CD4-positive, alpha-beta memory T cell (primary cell): ENCODE results near the gene GAS7. TPM values are rescaled to one million over a fixed set of nuclear protein-coding genes. Genes with fewer than 3 reads are reported as not detected.

Source experiments
- CTCF ChIA-PET: fragments of 350-600 bp; sonication (Branson Sonifier 250); formaldehyde crosslinking; loops from one replicate; lab custom pipeline; 2021; ENCODE audit warnings: inconsistent platforms; ENCODE audit not compliant: partially characterized antibody; lab: Charles Lee
- POLR2A ChIA-PET: fragments of 350-600 bp; sonication (Branson Sonifier 250); formaldehyde crosslinking; loops from one replicate; lab custom pipeline; 2021; ENCODE audit not compliant: partially characterized antibody; lab: Charles Lee
- DNase-seq, 5 donors: peaks; one replicate each; pipeline versions ENCODE4 v3.0.0 to v3.0.0-alpha.2; 2020 to 2022; ENCODE audit warnings: mixed read lengths in 1 of 5
- H3K27ac ChIP-seq: one replicate; pipeline ENCODE4 v1.7.0; 2013; ENCODE audit warnings: low read depth, low read length
- H3K27me3 ChIP-seq: 2 replicates; pipeline ENCODE4 v1.7.0; 2013; ENCODE audit warnings: mild to moderate bottlenecking, low read length, moderate library complexity; ENCODE audit not compliant: insufficient read depth
- H3K36me3 ChIP-seq: 2 replicates; pipeline ENCODE4 v1.7.0; 2013; ENCODE audit warnings: mild to moderate bottlenecking, low read length, moderate library complexity; ENCODE audit not compliant: insufficient read depth
- H3K4me1 ChIP-seq: 2 replicates; pipeline ENCODE4 v1.7.0; 2013; ENCODE audit warnings: mild to moderate bottlenecking, low read length, moderate library complexity; ENCODE audit not compliant: insufficient read depth
- H3K4me3 ChIP-seq, 2 donors: one replicate each; pipeline ENCODE4 v1.7.0; 2013; ENCODE audit warnings: low read length in 2 of 2, mild to moderate bottlenecking in 1 of 2
- H3K9me3 ChIP-seq, 2 donors: one replicate each; pipeline ENCODE4 v1.7.0; 2013; ENCODE audit warnings: low read length in 2 of 2, control low read depth in 1 of 2; ENCODE audit not compliant: control insufficient read depth in 1 of 2
- H3K27ac Mint-ChIP-seq, 7 donors: one replicate each; pipeline ENCODE4 v1.8.0; 2020 to 2021; ENCODE audit warnings: mixed read lengths in 7 of 7, mild to moderate bottlenecking in 6 of 7, inconsistent platforms in 3 of 7, moderate library complexity in 3 of 7
- H3K27me3 Mint-ChIP-seq, 2 donors: one replicate each; pipeline ENCODE4 v1.8.0; 2020 to 2021; ENCODE audit warnings: mixed read lengths in 2 of 2
- H3K36me3 Mint-ChIP-seq, 2 donors: one replicate each; pipeline ENCODE4 v1.8.0; 2020 to 2021; ENCODE audit warnings: mixed read lengths in 2 of 2, inconsistent platforms in 1 of 2, mild to moderate bottlenecking in 1 of 2
- H3K4me1 Mint-ChIP-seq, 4 donors: one replicate each; pipeline ENCODE4 v1.8.0; 2020 to 2021; ENCODE audit warnings: mixed read lengths in 4 of 4, mild to moderate bottlenecking in 1 of 4
- H3K4me3 Mint-ChIP-seq, 8 donors: one replicate each; pipeline ENCODE4 v1.8.0; 2020 to 2021; ENCODE audit warnings: mixed read lengths in 8 of 8, mild to moderate bottlenecking in 7 of 8, moderate library complexity in 6 of 8, inconsistent platforms in 3 of 8
- H3K9me3 Mint-ChIP-seq, 8 donors: one replicate each; pipeline ENCODE4 v1.8.0; 2020 to 2021; ENCODE audit warnings: mixed read lengths in 8 of 8, mild to moderate bottlenecking in 5 of 8, inconsistent platforms in 3 of 8, moderate library complexity in 1 of 8
- intact Hi-C: fragments of 100-400 bp; cut with micrococcal nuclease; formaldehyde crosslinking; loops from one replicate; pipeline ENCODE4 v1.15.1; 2023
- polyA plus RNA-seq, 2 donors: library from polyadenylated mRNA; unstranded; fragments of 300-500 nt; fragmentation: Illumina TruSeq; gene quantifications; one replicate each; pipeline ENCODE4 v1.2.3, GENCODE V29; 2021
- total RNA-seq, 2 experiments: library from RNA; stranded (reverse); gene quantifications; one replicate each; pipeline ENCODE4 v1.2.3, GENCODE V29; 2021

The GAS7 gene
- total and polyA plus RNA-seq, 4 experiments from 2014 or later: 0.42 to 5.2 (median 3.0) TPM

GRCh38 chr17:10116753-10117420, 81.5 kb downstream of the GAS7 start:
- DNase-seq: no peak
- ChIA-PET POLR2A (no interaction called here), CTCF (no interaction called here)
- H3K4me3 Mint-ChIP-seq: peak overlapping the region in 2 of 8 donors; percentile 49 to 62
- Histone ChIP-seq H3K4me1 (peaks cover 47% of the 10 kb centered on the region), H3K36me3 (no peaks in the 10 kb centered on the region), H3K27me3 (no peaks in the 10 kb centered on the region), H3K4me3 (no peak overlapping the region), H3K27ac (no peak overlapping the region), H3K9me3 (no peaks in the 10 kb centered on the region)
- intact Hi-C loops: no loop called here
- peaks cover 6 to 9% of the 10 kb centered on the region in 2 donors for H3K27me3 Mint-ChIP-seq
- no peaks in the 10 kb centered on the region for H3K36me3 Mint-ChIP-seq
- H3K4me1 Mint-ChIP-seq: peaks cover 26 to 84% (median 63%) of the 10 kb centered on the region in 4 donors
- H3K27ac Mint-ChIP-seq: peak overlapping the region in 6 of 7 donors; percentile 58 to 87 (median 70)
- no peaks in the 10 kb centered on the region for H3K9me3 Mint-ChIP-seq

GRCh38 chr17:10116267-10116666, 82.1 kb downstream of the GAS7 start:
- peak overlapping the region in 1 of 8 donors; percentile 62 for H3K4me3 Mint-ChIP-seq
- no peak overlapping the region for H3K27ac ChIP-seq
- H3K36me3 ChIP-seq: no peaks in the 10 kb centered on the region
- DNase-seq: no peak
- intact Hi-C loops: no loop called here
- CTCF ChIA-PET: no interaction called here
- no peaks in the 10 kb centered on the region for H3K27me3 ChIP-seq
- no peaks in the 10 kb centered on the region for H3K9me3 ChIP-seq
- peaks cover 40% of the 10 kb centered on the region for H3K4me1 ChIP-seq
- POLR2A ChIA-PET: no interaction called here
- H3K27me3 Mint-ChIP-seq: peaks cover 6 to 9% of the 10 kb centered on the region in 2 donors
- no peaks in the 10 kb centered on the region for H3K9me3 Mint-ChIP-seq
- H3K4me3 ChIP-seq: no peak overlapping the region
- peak overlapping the region in 3 of 7 donors; percentile 55 to 87 (median 68) for H3K27ac Mint-ChIP-seq
- no peaks in the 10 kb centered on the region for H3K36me3 Mint-ChIP-seq
- peaks cover 22 to 82% (median 56%) of the 10 kb centered on the region in 4 donors for H3K4me1 Mint-ChIP-seq

GRCh38 chr17:10115536-10115932, 82.9 kb downstream of the GAS7 start:
- Mint-ChIP-seq H3K9me3 (no peaks in the 10 kb centered on the region), H3K36me3 (no peaks in the 10 kb centered on the region), H3K27me3 (peaks cover 6 to 8% of the 10 kb centered on the region in 2 donors), H3K4me1 (peaks cover 21 to 75% (median 53%) of the 10 kb centered on the region in 4 donors), H3K27ac (peak overlapping the region; percentile 48 to 96 (median 89)), H3K4me3 (peak overlapping the region in 6 of 8 donors; percentile 32 to 68 (median 51))
- ChIA-PET CTCF (no interaction called here), POLR2A (interaction anchor here (1.6 kb wide), 1 partner anchor 111 kb away, joined by 5 read pairs; no protein-coding TSS in a partner anchor)
- intact Hi-C loops: no loop called here
- Histone ChIP-seq H3K36me3 (no peaks in the 10 kb centered on the region), H3K27ac (peak overlapping the region; percentile 61), H3K4me1 (peaks cover 40% of the 10 kb centered on the region), H3K4me3 (no peak overlapping the region), H3K27me3 (no peaks in the 10 kb centered on the region), H3K9me3 (no peaks in the 10 kb centered on the region)
- DNase-seq: no peak

DNA sequence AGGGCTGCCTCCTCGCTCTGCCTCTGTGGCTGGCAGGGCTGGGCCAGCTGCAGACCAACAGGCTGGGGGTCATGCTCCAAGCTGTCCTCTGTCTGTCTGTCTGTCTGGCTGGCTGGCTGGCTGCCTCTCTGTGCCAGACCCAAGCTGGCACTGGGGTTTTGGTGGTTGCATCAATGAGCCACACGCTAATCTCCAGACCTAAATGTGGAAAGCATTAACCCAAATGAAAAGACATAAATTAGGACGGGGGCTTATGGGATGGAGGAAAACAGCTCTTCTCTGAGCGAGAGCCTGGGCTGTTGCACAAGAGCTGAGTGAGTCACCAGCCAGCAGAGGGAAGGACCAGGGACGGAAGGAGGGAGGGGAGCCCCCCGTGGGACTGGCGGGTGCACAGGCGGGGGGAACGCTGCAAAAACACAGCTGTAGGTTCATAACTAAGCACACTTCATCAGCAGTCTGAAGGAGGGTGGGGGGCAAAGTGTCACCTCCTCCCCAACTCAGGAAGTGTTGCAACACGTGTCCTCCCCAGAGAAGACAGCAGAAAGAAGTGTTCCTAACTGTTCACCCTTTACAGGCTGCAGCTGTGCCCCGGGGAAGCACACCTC, 83.4 kb downstream of the GAS7 start:
- Histone ChIP-seq H3K36me3 (no peaks in the 10 kb centered on the region), H3K27ac (peak overlapping the region; percentile 61), H3K4me1 (peaks cover 40% of the 10 kb centered on the region), H3K9me3 (no peaks in the 10 kb centered on the region), H3K4me3 (no peak overlapping the region), H3K27me3 (no peaks in the 10 kb centered on the region)
- ChIA-PET CTCF (no interaction called here), POLR2A (interaction anchor here (1.6 kb wide), 1 partner anchor 112 kb away, joined by 5 read pairs; no protein-coding TSS in a partner anchor)
- peaks cover 18 to 70% (median 49%) of the 10 kb centered on the region in 4 donors for H3K4me1 Mint-ChIP-seq
- peaks cover 6 to 7% of the 10 kb centered on the region in 2 donors for H3K27me3 Mint-ChIP-seq
- peaks cover 0 to 2% (median 0%) of the 10 kb centered on the region in 8 donors for H3K9me3 Mint-ChIP-seq
- peak overlapping the region; percentile 81 to 96 (median 89) for H3K27ac Mint-ChIP-seq
- H3K36me3 Mint-ChIP-seq: no peaks in the 10 kb centered on the region
- intact Hi-C loops: no loop called here
- peak overlapping the region in 7 of 8 donors; percentile 43 to 78 (median 68) for H3K4me3 Mint-ChIP-seq
- DNase-seq: peak; percentile 57 to 85 (median 64)

DNA sequence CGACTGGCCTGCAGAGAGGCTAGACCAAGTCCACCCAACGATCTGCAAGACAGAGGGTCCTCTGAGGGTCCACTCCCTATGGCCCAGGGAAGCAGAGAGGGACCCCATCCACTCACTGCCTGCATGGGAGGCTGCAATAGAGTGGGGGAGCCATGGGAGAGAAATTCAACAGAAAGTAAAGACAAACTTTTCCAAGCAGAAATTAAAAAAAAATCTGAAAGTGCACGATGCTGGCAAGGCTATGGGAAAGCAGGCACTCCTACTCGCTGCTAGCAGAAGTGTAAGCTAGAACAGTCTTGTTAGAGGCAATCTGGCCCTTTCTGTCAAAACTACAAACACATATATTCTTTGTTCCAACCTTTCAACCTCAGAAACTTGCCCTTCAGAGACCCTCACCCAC, 85.4 kb downstream of the GAS7 start:
- H3K27me3 ChIP-seq: no peaks in the 10 kb centered on the region
- no peak overlapping the region for H3K4me3 ChIP-seq
- ChIA-PET POLR2A (no interaction called here), CTCF (no interaction called here)
- Mint-ChIP-seq H3K27ac (peak overlapping the region in 5 of 7 donors; percentile 49 to 87 (median 79)), H3K27me3 (peaks cover 4 to 6% of the 10 kb centered on the region in 2 donors), H3K9me3 (peaks cover 0 to 5% (median 0%) of the 10 kb centered on the region in 8 donors), H3K4me3 (peak overlapping the region in 2 of 8 donors; percentile 37 to 54), H3K4me1 (peaks cover 15 to 57% (median 37%) of the 10 kb centered on the region in 4 donors), H3K36me3 (no peaks in the 10 kb centered on the region)
- no peak overlapping the region for H3K27ac ChIP-seq
- H3K9me3 ChIP-seq: no peaks in the 10 kb centered on the region
- peaks cover 29% of the 10 kb centered on the region for H3K4me1 ChIP-seq
- intact Hi-C loops: no loop called here
- H3K36me3 ChIP-seq: no peaks in the 10 kb centered on the region
- DNase-seq: no peak

DNA sequence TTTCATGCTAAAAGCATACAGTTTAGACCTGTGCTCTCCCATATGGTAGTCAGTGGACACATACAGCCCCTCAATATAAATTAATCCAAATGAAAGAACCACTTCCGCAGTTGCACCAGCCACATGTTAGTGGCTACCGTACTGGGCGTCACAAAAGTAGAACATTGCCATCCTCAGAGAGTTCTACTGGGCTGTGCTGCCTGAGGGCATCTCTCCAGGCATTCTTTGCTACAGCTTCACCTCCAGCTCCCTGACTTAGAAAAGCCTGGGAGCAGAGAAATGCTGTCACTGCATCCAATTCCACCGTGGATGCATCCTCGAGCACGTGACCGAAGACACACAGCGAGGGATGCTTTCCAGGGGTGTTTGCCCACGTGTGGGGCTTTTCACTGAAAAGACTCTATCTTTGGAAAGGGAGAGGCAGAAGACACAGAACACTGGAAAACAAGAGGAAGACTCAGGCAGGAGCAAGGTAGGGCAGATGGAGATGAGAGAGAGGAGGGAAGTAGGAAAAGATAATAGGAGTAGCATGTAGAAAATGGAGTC, 86.4 kb downstream of the GAS7 start:
- Histone ChIP-seq H3K36me3 (no peaks in the 10 kb centered on the region), H3K4me1 (peaks cover 29% of the 10 kb centered on the region), H3K4me3 (no peak overlapping the region), H3K27ac (no peak overlapping the region), H3K9me3 (no peaks in the 10 kb centered on the region), H3K27me3 (no peaks in the 10 kb centered on the region)
- H3K4me1 Mint-ChIP-seq: peaks cover 12 to 49% (median 28%) of the 10 kb centered on the region in 4 donors
- intact Hi-C loops: no loop called here
- ChIA-PET CTCF (no interaction called here), POLR2A (no interaction called here)
- no peak for DNase-seq
- H3K36me3 Mint-ChIP-seq: no peaks in the 10 kb centered on the region
- peak overlapping the region in 2 of 8 donors; percentile 15 to 85 for H3K4me3 Mint-ChIP-seq
- H3K9me3 Mint-ChIP-seq: peaks cover 0 to 5% (median 0%) of the 10 kb centered on the region in 8 donors
- peak overlapping the region in 6 of 7 donors; percentile 26 to 87 (median 68) for H3K27ac Mint-ChIP-seq
- H3K27me3 Mint-ChIP-seq: peaks cover 2 to 6% of the 10 kb centered on the region in 2 donors

- peaks cover 6 to 22% (median 14%) of the 10 kb centered on the region in 4 donors for H3K4me1 Mint-ChIP-seq
- CTCF ChIA-PET: no interaction called here
- H3K27me3 Mint-ChIP-seq: peaks cover 5 to 7% of the 10 kb centered on the region in 2 donors
- no peak overlapping the region for H3K27ac Mint-ChIP-seq
- H3K36me3 ChIP-seq: no peaks in the 10 kb centered on the region
- H3K36me3 Mint-ChIP-seq: no peaks in the 10 kb centered on the region
- no peak for DNase-seq
- peaks cover 0 to 7% (median 0%) of the 10 kb centered on the region in 8 donors for H3K9me3 Mint-ChIP-seq
- POLR2A ChIA-PET: no interaction called here
- H3K4me3 ChIP-seq: no peak overlapping the region
- peaks cover 13% of the 10 kb centered on the region for H3K4me1 ChIP-seq
- H3K27ac ChIP-seq: no peak overlapping the region
- intact Hi-C loops: no loop called here
- H3K9me3 ChIP-seq: no peaks in the 10 kb centered on the region
- no peak overlapping the region for H3K4me3 Mint-ChIP-seq
- H3K27me3 ChIP-seq: no peaks in the 10 kb centered on the region
These were observed 89.3 kb downstream of the GAS7 start for GRCh38 chr17:10109146-10109545.
